Choroid plexus epithelial cell (primary cell): ENCODE results near the gene GGTLC1.
"Not testable (repeated sequence)": the region's sequence is repeated elsewhere in the genome, so short reads cannot be mapped to it uniquely, and the experiment has no call there.

Source experiments
- DNase-seq: peaks from one replicate; pipeline ENCODE4 v3.0.0-alpha.2; 2010; ENCODE audit warnings: low read depth
- H3K4me3 ChIP-seq: 2 replicates; pipeline ENCODE4 v1.5.1; 2011; ENCODE audit warnings: low read depth, mild to moderate bottlenecking, control low read depth, low read length, moderate library complexity
- CTCF ChIP-seq: conservative IDR thresholded peaks from 2 replicates; pipeline ENCODE4 v1.5.1; 2011; ENCODE audit warnings: low read depth, mild to moderate bottlenecking, control low read depth, inconsistent platforms, low read length, moderate library complexity

Gene GGTLC1

GRCh38 chr20:24006626-24007025 lies 18.0 kb upstream of the GGTLC1 start:
- no peak for DNase-seq
- no peak for TF ChIP-seq CTCF
- no peak overlapping the region for H3K4me3 ChIP-seq

- TF ChIP-seq CTCF = no peak
- no peak overlapping the region for H3K4me3 ChIP-seq
- no peak for DNase-seq
Observed at GRCh38 chr20:24004471-24004870, 15.9 kb upstream of the GGTLC1 start.

- no peak for DNase-seq
- no peak overlapping the region for H3K4me3 ChIP-seq
- TF ChIP-seq CTCF = no peak
Observed at GRCh38 chr20:24002896-24003295, 14.3 kb upstream of the GGTLC1 start.

GRCh38 chr20:24001712-24002405 lies 13.3 kb upstream of the GGTLC1 start:
- TF ChIP-seq CTCF = no peak
- no peak overlapping the region for H3K4me3 ChIP-seq

GRCh38 chr20:23998844-23999243 lies 10.3 kb upstream of the GGTLC1 start:
- DNase-seq = no peak
- no peak overlapping the region for H3K4me3 ChIP-seq
- TF ChIP-seq CTCF = no peak

More at GRCh38 chr20:24001712-24002405, 13.3 kb upstream of the GGTLC1 start:
- no peak for DNase-seq

- no peak overlapping the region for H3K4me3 ChIP-seq
- DNase-seq = no peak
- TF ChIP-seq CTCF = no peak
Observed at GRCh38 chr20:23998392-23998791, 9.8 kb upstream of the GGTLC1 start.

- peak; percentile 54 for DNase-seq
- H3K4me3 ChIP-seq = no peak overlapping the region
- TF ChIP-seq CTCF = peak; percentile 79
Observed at GRCh38 chr20:23995905-23996666, 7.5 kb upstream of the GGTLC1 start.

- not testable (repeated sequence) for DNase-seq, H3K4me3 ChIP-seq
Observed at GRCh38 chr20:23995291-23995690, 6.7 kb upstream of the GGTLC1 start.

GRCh38 chr20:23994001-23994633 lies 5.5 kb upstream of the GGTLC1 start:
- not testable (repeated sequence) for H3K4me3 ChIP-seq, DNase-seq

GRCh38 chr20:23993440-23993839 lies 4.9 kb upstream of the GGTLC1 start:
- not testable (repeated sequence) for H3K4me3 ChIP-seq, DNase-seq
